Upper lobe of left lung (tissue), 4 donors: Measurements from ENCODE around the gene ABLIM2.

Experiments used
- CTCF ChIP-seq, 6 experiments: fragments of 450-650 bp in 4 of 6; fragments of 200-600 bp in 2 of 6; sonication (generic) in 2 of 6; IDR thresholded peaks; one replicate each; pipeline ENCODE4 v1.5.1; 2016 to 2019; ENCODE audit warnings: antibody characterized with exemption in 6 of 6
- EP300 ChIP-seq, 4 donors: sonication (generic); formaldehyde crosslinking; IDR thresholded peaks; one replicate each; pipeline ENCODE4 v1.5.1; 2017; ENCODE audit warnings: antibody characterized with exemption in 4 of 4, control low read depth in 2 of 4
- POLR2A ChIP-seq, 4 donors: fragments of 450-650 bp; IDR thresholded peaks; one replicate each; pipeline ENCODE4 v1.5.1; 2016 to 2017; ENCODE audit warnings: antibody characterized with exemption in 4 of 4, mild to moderate bottlenecking in 2 of 4
- POLR2AphosphoS5 ChIP-seq, 2 donors: sonication (generic); formaldehyde crosslinking; IDR thresholded peaks; one replicate each; pipeline ENCODE4 v1.5.1; 2017; ENCODE audit warnings: antibody characterized with exemption in 2 of 2

- no peak for TF ChIP-seq CTCF (IDR thresholded peaks at IDR 0.05)
- TF ChIP-seq EP300 (IDR thresholded peaks at IDR 0.05), result no peak
- no peak for TF ChIP-seq POLR2A (IDR thresholded peaks at IDR 0.05)
- no peak for TF ChIP-seq POLR2AphosphoS5 (IDR thresholded peaks at IDR 0.05)
These were observed 172.6 kb downstream of the ABLIM2 start for GRCh38 chr4:7985891-7986441.
